GM21367 (cell line): ENCODE data around the gene DCTD.

Experiments
- ATAC-seq: cut with Tn5 transposase; IDR thresholded peaks from one replicate; pipeline ENCODE4 v1.9.1; 2021; ENCODE audit not compliant: unreplicated experiment

Gene DCTD

DNA sequence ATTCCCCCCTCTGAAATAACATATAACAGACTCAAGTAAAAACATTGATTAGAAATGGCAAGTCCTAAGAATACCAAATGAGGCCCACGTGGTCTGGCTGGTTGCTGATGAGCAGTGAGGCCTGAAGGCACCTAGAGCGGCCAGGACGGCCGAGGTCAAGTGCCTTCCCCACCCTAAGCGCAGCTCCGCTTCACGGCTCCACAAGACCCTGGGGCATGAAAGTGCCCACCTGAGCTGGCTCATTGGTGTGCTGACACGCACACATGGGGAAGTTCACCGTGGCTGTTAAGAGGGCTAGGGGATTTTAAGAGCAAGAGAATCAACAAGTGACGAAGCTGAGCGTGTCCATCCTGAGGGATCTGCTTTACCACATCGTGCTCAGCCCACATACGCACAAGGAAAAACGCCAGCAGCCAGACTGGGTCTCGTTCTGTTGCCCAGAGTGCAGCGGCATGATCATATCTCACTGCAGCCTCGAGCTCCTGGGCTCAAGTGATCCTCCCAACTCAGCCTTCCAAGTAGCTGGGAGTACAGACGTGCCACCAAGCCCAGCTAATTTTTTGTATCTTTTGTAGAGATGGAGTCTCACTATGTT lies 22.4 kb downstream of the DCTD start:
- ATAC-seq = no peak

DNA sequence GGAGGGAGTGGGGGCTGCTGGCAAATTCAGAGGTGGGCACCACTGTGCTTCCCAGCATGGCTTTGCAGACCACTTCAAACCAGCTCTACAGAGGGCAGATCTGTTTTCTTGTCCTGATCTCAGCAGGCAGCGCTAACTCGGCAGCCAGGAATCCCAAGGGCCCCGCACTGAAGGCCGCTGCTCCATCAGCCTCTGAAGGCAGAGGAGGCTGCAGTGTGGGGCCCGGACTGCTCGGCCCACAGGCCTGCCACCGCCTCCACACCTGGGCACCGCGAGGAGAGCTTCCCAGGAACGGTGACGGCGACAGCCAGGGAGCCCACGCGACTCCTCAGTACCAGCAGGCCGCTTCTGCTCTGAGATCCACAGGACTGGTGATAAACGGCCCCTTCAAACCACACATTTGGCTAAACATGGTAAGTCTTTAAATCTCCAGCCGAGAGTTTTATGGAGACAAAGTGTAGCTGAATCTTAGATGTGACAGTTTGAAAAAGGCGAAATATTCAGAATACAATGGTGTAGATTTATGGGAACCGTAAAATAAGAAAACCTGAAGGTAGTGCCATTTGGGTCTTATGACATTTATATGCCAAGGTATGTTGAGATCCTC lies 23.6 kb downstream of the DCTD start:
- ATAC-seq = no peak

DNA sequence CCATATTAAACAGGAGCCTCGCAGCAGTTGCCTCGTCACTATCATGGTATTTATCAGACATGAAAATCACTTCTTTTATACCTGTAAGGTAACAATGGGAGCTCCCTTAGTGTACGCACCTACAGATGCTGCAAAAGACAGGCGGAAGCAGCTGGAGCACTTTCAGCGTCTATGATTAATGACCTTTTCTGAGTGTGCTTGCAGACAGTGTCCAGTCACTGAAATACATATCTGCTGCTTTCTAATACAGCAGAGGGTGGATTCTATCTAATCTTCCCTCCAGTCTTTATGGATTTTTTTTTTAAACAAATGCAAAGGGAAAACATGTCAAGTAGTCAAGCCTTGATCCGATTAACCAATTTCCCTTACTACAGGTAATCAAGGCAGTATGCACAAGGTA lies 24.1 kb downstream of the DCTD start:
- ATAC-seq = no peak

DNA sequence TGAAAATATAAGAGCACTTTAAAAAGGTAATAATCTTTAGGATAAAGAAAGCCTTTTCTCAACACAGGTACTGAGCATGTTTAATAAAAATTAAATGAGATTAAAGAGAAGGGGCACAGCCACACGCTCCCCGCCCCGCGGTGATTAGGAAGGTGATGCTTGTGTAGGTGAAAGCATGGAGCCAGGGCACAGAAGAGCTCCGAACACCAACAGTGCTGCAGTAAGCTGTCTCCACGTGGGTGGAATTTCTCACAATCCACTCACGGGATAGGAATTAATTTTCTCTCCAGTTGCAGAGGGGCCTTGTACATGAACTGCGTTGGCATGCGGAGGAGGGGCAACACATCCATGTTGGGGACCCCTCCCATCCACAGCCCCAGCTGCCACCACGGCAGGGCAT lies 27.0 kb downstream of the DCTD start:
- no peak for ATAC-seq

DNA sequence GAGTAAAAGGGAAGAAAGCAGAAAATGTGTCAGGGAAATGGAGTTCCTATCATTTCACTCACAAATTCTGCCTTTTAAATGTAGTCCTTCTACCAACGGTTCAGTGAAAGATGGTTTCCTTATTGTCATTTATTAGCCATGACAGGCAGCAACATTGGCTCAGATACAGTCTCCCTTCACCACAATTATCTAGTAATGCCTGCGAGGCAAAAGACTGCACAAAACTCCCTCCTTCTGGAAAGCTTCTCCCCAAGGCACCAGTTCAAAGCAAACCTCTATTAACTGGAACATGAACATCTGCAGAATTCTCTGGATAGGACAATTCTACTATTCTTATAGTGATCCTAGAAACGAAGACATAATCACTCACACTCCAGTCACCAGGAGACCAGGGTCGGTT lies 28.3 kb downstream of the DCTD start:
- no peak for ATAC-seq

DNA sequence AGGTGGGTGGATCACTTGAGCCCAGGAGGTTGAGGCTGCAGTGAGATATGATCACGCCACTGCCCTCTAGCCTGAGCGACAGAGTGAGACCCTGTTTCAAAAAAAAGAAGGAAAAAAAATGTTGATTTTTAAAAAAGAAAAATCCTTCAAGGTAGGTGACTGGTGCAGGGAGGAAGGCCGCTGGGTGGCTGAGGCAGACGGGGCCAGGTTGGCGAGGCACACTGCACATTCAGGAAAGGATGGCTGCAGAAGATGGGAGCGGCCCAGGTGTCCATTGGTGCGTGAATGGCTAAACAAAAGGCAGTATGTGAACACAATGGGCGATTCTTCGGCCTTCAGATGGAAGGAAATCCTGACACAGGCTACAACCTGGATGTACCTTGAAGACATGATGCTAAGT lies 30.4 kb downstream of the DCTD start:
- ATAC-seq = no peak

DNA sequence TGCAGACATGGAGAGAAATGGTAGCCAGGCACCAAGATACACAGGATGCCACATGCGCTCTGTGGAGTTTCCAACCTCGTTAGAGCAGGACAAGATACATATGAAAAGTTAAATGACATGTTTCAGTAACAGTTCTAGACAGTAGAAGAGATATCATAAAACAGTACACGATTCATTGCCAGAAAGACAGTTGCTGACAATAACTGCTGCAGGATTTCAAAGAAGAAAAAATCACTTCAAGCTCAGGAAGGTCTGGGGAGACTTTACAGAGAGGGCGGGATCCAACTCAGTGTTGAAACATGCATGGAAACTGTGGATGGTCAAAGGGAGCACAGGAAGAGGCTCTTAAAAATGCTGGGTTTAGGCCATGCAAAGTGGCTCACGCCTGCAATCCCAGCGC lies 31.0 kb downstream of the DCTD start:
- no peak for ATAC-seq

DNA sequence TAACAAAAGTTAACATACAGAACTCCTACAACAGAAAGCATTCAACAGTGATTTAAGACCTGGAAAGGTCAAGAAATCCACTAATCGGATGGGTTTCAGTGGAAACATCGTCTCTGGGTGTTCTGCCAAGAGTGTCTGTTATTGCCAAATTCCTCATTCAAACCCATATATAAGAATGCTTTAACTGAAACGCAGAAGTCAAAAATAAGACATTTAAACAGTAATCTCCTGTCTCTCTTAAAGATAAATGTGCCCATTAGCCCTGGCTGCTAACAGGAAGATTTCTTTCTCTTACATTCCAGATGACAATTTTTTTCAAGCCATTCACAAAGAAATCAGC lies 31.5 kb downstream of the DCTD start:
- no peak for ATAC-seq

DNA sequence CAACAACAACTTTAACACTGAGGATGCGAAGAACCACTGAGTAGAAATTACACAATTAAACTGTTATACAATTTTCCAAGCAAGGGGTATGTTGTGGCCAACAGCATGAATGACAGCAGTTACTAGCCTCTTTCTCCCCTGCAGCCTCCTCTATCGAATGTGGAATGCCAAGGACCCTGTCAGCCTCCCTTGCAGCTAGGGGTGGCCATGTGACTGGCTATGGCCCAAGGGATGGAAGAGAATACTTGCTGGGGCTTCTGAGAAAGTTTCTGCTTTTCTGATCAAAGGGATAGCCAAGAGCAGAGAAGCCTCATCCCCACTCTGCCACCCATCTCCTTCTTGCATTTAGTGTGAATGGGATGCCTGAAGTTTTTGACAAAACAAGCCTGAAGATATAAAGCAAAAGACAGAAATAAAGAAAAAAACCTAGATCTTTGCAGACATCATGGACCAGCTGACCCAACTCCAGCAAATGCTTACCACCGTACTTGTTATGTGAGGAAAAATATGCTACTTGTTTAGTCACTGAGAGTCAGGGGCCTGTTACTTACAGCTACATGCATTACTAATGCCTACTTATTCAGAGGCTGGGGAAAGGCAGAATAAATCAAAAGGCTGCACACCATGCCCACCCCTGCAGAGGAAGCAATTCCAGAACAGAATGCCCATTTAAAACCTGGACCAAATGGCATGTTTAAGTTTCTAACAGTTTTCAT lies 32.0 kb downstream of the DCTD start:
- no peak for ATAC-seq

DNA sequence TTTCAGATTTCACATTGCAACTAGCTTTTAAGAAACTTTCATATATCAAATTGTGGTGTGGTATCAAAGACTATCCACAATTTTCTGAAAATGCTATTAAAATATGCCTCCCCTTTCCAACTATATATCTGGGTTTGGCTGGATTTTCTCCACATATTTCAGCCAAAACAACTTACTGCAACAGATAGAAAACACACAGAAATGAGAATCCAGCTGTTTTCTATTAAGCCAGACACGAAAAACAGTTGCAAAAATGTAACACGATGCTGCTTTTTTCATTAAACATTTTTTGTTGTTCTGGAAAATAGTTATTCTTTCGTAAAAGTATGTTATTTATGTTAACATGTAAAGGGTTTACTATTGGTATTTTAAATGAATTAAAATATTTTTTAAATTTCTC lies 33.1 kb downstream of the DCTD start:
- no peak for ATAC-seq

DNA sequence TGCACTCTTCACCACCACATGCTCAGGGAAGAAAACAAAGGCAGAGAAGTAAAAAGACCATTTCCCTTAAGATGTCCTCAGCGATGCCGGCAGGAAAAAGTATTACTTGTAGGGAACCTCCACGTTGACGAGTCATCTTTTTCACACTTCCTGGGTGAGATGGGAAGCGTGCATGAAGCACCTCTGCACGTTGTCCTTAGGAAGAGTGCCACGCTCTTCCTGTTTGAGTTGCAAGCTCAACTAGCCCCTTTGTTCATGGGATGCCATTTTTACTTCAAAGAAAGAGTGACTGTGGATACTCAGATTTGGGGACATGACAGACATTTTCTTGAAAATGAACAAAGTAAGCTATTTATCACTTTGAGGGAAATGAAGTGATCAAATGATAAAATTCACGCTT lies 33.8 kb downstream of the DCTD start:
- no peak for ATAC-seq

DNA sequence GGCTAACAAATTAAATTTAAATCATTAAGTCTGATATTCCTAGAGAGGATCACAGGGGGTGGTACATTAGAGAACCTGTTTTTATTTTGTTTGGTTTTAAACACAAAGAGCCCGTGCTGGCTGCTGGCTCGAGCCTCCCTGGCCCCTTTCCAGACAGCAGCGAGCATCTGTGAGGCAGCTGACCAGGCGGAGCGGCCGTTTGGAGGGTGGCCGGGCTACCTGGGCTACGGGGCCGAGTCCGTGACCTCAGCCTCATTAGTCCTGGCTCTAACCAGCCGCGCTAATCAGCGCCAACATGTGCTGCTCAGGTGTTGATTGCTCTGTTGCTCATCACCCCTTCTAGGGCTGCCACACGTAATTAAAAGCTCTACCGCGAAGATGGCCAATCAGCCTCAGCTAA lies 35.3 kb downstream of the DCTD start:
- ATAC-seq = no peak

DNA sequence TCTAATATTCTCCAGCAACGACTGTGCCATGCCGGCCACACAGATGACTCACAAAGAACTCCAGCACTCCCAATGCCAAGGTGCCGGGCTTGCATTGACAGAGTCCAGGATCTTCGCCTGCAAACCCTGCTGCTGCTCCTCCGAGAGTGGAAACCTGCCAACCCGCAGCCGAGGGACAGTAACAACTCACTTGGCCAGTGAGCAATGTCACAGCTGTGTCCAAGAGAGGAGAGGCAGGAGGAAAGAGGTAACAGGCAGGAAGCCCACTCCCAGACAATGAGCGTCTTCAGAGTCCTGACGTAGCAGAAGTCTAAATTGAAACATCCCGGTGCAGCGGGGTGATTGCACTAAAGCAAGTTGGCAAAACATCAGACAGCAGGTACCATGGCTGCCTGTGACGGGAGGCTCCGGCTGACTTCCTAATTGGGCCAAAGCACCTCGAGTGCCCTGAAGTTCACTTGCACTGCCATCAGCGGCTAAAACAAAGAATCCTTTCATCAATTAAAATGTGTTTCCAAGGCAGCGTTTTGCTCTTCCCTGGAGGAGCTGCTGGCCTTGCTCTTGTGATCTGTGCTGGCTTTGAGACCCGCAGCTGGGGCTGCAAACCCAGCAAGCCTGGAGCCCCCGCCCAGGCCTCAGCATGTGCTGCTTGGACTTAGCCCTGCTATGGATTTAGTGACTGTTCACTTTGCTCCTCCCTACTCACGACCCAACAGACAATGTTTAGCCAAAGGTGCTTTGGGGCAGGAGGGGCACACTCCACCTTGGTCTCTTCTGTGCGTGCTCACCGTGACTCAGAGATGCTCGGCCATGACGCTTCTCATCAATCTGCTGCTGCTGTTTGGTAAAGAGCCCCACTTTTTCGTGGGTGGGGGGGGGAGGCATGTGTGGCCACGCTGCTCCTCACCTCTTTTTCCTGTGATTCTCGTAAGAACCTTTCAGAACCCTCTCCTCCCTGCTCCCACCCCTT lies 36.5 kb downstream of the DCTD start:
- ATAC-seq = no peak

DNA sequence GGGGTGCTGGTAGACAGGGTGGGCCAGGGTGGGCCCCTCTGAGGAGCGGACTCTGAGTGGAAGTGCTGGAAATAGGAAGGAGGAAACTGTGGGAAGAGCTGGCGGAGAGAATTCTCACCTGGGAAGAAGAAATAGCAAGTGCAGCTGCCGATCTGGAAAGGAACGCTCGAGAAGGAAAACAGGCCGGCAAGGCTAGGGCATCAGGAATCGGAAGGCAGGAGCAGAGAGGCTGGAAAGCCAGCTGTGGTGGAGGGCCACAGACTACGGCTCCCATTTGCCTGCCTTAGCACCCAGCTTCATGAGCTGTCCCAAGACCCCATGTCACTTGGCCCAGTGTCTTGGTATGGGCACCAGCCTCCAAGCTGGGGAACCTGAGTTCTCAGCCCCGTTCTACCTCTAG lies 37.3 kb downstream of the DCTD start:
- ATAC-seq = no peak

DNA sequence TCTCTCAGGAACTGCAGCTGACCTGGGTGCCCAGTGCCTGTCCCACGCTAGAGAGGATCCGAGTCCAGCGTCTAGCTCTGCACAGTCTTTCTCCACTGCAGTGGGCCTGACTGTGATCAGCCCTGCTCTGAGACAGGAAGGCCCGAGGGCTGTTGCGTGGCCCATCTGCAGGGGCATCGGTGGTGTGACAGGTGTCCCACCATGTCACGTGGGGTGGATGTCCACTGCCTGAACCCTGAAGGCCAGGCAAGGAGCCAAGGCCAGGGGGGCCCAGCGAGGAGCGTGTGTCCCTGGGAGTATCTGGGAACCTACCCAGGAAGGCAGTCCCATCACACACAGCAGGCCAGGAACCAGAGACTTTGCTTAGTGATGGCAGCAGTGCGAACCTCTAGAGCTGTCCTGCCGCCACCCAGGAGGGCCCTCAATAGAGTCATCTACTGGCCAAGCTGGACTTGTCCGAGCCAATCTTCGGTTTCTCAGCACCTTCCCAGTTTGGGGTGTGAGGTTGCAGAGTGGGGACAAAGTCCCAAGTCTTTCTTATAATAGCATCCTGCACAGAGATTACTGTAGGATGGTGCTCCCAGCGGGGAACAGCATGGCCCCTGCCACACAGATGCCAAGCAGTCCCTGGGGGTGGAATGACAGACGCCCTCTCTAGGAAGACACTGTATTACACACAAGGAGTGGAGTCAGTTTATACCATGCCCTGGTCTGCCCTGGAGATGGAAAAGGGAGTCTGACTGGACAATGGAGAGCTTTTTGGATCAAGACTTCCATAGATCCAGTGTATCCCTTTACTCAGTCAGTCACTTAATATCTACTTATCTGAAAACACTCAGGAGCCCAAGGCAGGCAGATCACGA lies 38.3 kb downstream of the DCTD start:
- no peak for ATAC-seq

DNA sequence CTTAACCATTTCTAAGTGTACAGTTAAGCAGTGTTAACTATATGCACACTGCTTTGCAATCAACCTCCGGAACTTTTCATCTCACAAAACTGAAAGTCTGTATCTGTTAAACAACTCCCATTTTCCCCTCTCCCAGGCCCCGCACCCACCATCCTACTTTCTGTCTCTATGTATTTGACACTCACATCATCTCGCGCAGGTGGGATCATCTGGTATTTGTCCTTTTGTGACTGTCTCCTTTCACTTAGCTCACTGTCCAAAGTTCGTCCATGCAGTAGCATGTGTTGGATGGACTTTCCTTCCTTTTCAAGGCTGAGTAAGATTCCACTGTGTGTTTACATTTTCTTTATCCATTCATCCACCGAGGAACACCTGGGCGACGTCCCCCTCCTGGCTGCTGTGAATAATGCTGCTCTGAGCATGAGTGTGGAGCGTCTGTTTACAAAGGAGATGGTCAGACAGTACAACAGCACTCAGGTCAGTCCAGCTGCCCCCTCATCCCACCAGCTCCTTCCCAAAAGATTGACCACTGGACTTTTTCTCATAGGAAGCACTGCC lies 39.8 kb downstream of the DCTD start:
- ATAC-seq = no peak

DNA sequence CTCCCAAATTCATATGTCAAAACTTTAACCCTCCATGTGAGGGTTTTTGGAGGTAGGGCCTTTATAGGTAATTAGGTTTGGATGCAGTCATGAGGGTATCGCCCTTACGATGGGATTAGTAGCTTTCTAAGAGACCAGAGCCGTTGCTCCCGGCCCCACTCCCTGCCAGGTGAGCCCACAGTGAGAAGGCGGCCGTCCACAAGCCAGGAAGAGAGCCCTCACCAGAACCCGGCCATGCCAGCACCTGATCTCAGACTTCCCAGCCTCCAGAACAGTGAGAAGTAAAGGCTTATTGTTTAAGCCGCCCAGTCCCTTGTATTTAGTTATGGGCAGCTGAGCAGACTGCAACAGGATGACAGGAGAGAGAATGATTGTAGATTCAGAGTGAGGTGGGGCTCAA lies 40.8 kb downstream of the DCTD start:
- ATAC-seq = no peak

DNA sequence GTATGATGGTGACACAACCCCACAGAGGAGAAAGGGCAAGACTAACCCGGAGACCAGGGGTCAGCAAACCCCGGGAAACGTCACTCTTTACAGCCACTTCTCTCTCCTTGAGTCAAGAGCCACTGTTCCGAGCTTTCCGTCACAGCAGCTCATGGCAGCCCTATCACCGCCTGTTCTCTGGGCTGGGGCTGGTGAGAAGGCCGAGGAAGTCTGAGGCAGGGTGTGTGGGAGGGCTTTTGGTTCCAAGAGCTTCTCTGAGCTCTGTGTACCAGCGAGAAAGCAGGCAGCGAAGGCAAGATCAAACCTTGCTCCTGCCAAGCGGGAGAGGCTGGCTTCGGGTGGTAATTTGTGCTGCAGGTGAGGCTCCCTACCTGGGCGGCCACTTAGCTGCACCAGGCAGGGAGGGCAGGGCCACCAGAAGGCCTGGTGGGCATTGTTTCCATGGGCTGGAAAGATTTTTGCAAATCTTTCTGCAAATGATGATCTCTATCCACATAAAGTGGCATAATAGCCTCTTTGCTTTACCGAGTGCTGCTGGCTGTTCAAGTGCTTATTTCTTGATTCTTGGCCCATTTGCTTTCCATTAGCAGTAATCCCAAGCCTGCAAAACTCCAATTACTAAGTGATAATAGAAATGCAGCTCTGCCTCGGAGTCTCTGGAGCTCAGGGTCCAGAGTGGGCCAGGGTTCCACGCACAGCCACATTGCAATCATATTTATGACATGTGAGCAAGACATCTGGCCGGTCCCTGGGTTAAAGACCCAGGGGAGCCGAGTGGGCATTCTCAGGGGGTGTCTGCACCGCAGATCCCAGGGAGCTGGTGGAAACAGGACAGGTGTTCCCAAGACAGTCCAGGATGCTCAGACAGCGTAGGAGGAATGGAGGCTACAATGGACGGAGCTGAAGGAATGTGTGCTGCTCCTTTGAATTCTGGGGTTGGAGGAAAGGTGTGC lies 41.5 kb downstream of the DCTD start:
- ATAC-seq = no peak

DNA sequence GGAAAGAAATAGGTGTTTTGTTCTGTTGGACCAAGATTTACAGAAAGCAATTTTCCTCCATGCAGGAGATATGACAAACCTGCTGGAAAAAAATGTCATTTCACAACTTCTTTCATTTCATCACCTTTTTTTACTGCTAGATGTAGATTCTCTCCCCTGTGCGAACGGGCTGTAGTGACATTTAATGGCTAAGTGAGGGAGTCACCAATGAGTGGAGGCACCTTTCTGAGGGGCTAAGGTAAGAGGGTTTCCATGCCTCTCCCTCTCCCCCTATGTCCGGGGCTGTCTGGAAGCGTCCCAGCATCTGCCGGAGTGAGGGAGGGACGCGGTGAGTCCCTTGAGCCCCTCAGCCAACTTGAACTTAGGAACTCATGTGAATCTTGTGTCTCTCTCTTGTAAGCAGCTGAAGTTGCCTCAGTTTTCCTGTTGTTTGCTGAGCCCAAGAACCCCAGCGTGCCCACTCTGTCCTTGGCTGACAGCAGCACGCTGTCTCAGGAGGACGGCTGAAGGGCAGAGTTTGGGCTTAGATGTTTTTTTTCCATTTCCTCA lies 42.3 kb downstream of the DCTD start:
- no peak for ATAC-seq
